HEK293 (cell line): ENCODE data around the gene SH2D2A.
"Not testable (repeated sequence)": the region's sequence is repeated elsewhere in the genome, so short reads cannot be mapped to it uniquely, and the experiment has no call there.

Source experiments
- CTCF ChIA-PET: fragments of 350-600 bp; formaldehyde crosslinking; extraction: SDS; loops from one replicate; lab custom pipeline; 2021; ENCODE audit warnings: antibody characterized with exemption; lab: Yijun Ruan, JAX
- POLR2A ChIA-PET: fragments of 300-600 bp; formaldehyde crosslinking; extraction: SDS; loops from one replicate; lab custom pipeline; 2020; ENCODE audit warnings: antibody characterized with exemption, inconsistent platforms; lab: Yijun Ruan, JAX
- H3K27ac ChIP-seq: fragments of 200-500 bp; sonication (Bioruptor generic); 2 replicates; pipeline ENCODE4 v1.5.1; 2014; ENCODE audit warnings: low read depth, low read length, control low read depth, inconsistent platforms; ENCODE audit errors: extremely low read depth
- H3K36me3 ChIP-seq, 2 experiments: fragments of 200-500 bp in 1 of 2; sonication (Bioruptor generic) in 1 of 2; 1 replicate in 1 of 2; 2 replicates in 1 of 2; pipeline ENCODE4 v1.5.1; 2014 to 2017; ENCODE audit warnings: inconsistent platforms in 2 of 2, low read length in 2 of 2; ENCODE audit not compliant: control insufficient read depth in 2 of 2, insufficient read depth in 1 of 2
- H3K4me1 ChIP-seq: fragments of 200-500 bp; sonication (Bioruptor generic); 2 replicates; pipeline ENCODE4 v1.5.1; 2014; ENCODE audit warnings: mild to moderate bottlenecking, low read length, inconsistent platforms; ENCODE audit not compliant: control insufficient read depth, insufficient read depth
- H3K4me3 ChIP-seq: 2 replicates; pipeline ENCODE4 v1.5.1; 2011; ENCODE audit warnings: low read depth, mild to moderate bottlenecking, control low read depth, low read length, moderate library complexity
- H3K9me3 ChIP-seq: fragments of 200-500 bp; sonication (Bioruptor generic); 2 replicates; pipeline ENCODE4 v1.5.1; 2014; ENCODE audit warnings: low read depth, low read length, inconsistent platforms; ENCODE audit not compliant: control insufficient read depth, insufficient read depth
- ZBTB21 ChIP-seq: fragments of 450-650 bp; formaldehyde crosslinking; IDR thresholded peaks from 2 replicates; pipeline ENCODE4 v1.5.1; 2017; ENCODE audit warnings: missing biosample characterization, missing genetic modification characterization
- ZBTB8A ChIP-seq: fragments of 450-650 bp; formaldehyde crosslinking; IDR thresholded peaks from 2 replicates; pipeline ENCODE4 v1.5.1; 2016; ENCODE audit warnings: missing biosample characterization, missing genetic modification characterization
- ZNF169 ChIP-seq: fragments of 450-650 bp; formaldehyde crosslinking; IDR thresholded peaks from 2 replicates; pipeline ENCODE4 v1.5.1; 2016; ENCODE audit warnings: missing biosample characterization, missing genetic modification characterization
- ZNF19 ChIP-seq: fragments of 450-650 bp; formaldehyde crosslinking; IDR thresholded peaks from 2 replicates; pipeline ENCODE4; 2016; ENCODE audit warnings: missing biosample characterization, missing genetic modification characterization, low read depth
- ZNF2 ChIP-seq: fragments of 450-650 bp; formaldehyde crosslinking; IDR thresholded peaks from 2 replicates; pipeline ENCODE4 v1.5.1; 2016; ENCODE audit warnings: missing biosample characterization, missing genetic modification characterization
- ZNF341 ChIP-seq: fragments of 450-650 bp; formaldehyde crosslinking; IDR thresholded peaks from 2 replicates; pipeline ENCODE4; 2016; ENCODE audit warnings: low read depth, missing biosample characterization, missing genetic modification characterization
- ZNF433 ChIP-seq: fragments of 450-650 bp; formaldehyde crosslinking; IDR thresholded peaks from 2 replicates; pipeline ENCODE4 v1.5.1; 2016; ENCODE audit warnings: missing biosample characterization, missing genetic modification characterization, low read depth
- ZNF501 ChIP-seq: fragments of 450-650 bp; formaldehyde crosslinking; IDR thresholded peaks from 2 replicates; pipeline ENCODE4 v1.5.1; 2016; ENCODE audit warnings: missing biosample characterization, missing genetic modification characterization
- ZNF610 ChIP-seq: fragments of 450-650 bp; formaldehyde crosslinking; IDR thresholded peaks from 2 replicates; pipeline ENCODE4 v1.5.1; 2016; ENCODE audit warnings: missing biosample characterization, missing genetic modification characterization, borderline replicate concordance
- ZSCAN23 ChIP-seq: fragments of 450-650 bp; formaldehyde crosslinking; IDR thresholded peaks from 2 replicates; pipeline ENCODE4 v1.5.1; 2016; ENCODE audit warnings: missing biosample characterization, missing genetic modification characterization
- TF ChIP-seq, protein P1 (sequence below): fragments of 450-650 bp; formaldehyde crosslinking; IDR thresholded peaks from 2 replicates; pipeline ENCODE4 v1.5.1; 2016; ENCODE audit warnings: missing biosample characterization, missing genetic modification characterization, borderline replicate concordance
- TF ChIP-seq, protein P2 (sequence below): fragments of 450-650 bp; formaldehyde crosslinking; IDR thresholded peaks from 2 replicates; pipeline ENCODE4 v1.5.1; 2016; ENCODE audit warnings: missing biosample characterization, missing genetic modification characterization
- TF ChIP-seq, protein P3 (sequence below): fragments of 450-650 bp; formaldehyde crosslinking; IDR thresholded peaks from 2 replicates; pipeline ENCODE4 v1.5.1; 2017; ENCODE audit warnings: missing biosample characterization, missing genetic modification characterization

Gene SH2D2A

DNA sequence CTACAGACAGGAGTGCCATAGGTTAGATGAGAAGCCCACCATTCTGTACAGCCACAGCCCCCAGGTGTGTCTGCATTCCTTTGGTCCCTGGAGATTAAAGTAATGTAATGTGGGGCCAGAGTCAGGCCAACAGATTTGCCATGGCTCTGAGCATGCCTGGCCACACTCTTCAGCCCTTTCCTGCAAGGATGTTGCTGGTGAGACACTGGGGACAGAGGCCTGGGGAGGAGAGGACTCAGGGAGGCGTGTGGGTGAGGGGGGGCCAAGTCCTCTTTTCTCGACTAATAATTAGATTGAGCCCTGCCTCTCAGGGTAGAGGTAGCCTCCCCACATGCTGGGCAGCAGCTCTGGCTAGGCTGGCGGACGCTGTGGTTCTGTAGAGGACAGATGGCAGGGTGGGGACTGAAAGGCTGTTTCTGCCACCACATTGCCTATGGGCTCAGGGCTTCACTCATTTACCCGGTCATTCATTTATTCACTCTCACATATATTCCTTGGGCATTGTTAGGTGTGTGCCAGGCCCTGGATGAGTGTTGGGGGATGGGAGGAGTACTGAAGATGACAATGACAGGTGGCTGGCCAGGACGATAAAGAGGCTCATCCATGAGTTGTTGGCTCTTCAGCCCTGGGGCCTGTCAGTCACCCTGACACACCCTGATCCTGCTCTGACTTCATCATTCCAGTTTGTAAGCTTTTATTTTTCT is 56.4 kb downstream of the SH2D2A start (continued):
- TF ChIP-seq, protein P1, sequence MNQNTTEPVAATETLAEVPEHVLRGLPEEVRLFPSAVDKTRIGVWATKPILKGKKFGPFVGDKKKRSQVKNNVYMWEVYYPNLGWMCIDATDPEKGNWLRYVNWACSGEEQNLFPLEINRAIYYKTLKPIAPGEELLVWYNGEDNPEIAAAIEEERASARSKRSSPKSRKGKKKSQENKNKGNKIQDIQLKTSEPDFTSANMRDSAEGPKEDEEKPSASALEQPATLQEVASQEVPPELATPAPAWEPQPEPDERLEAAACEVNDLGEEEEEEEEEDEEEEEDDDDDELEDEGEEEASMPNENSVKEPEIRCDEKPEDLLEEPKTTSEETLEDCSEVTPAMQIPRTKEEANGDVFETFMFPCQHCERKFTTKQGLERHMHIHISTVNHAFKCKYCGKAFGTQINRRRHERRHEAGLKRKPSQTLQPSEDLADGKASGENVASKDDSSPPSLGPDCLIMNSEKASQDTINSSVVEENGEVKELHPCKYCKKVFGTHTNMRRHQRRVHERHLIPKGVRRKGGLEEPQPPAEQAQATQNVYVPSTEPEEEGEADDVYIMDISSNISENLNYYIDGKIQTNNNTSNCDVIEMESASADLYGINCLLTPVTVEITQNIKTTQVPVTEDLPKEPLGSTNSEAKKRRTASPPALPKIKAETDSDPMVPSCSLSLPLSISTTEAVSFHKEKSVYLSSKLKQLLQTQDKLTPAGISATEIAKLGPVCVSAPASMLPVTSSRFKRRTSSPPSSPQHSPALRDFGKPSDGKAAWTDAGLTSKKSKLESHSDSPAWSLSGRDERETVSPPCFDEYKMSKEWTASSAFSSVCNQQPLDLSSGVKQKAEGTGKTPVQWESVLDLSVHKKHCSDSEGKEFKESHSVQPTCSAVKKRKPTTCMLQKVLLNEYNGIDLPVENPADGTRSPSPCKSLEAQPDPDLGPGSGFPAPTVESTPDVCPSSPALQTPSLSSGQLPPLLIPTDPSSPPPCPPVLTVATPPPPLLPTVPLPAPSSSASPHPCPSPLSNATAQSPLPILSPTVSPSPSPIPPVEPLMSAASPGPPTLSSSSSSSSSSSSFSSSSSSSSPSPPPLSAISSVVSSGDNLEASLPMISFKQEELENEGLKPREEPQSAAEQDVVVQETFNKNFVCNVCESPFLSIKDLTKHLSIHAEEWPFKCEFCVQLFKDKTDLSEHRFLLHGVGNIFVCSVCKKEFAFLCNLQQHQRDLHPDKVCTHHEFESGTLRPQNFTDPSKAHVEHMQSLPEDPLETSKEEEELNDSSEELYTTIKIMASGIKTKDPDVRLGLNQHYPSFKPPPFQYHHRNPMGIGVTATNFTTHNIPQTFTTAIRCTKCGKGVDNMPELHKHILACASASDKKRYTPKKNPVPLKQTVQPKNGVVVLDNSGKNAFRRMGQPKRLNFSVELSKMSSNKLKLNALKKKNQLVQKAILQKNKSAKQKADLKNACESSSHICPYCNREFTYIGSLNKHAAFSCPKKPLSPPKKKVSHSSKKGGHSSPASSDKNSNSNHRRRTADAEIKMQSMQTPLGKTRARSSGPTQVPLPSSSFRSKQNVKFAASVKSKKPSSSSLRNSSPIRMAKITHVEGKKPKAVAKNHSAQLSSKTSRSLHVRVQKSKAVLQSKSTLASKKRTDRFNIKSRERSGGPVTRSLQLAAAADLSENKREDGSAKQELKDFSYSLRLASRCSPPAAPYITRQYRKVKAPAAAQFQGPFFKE = no peak
- TF ChIP-seq ZBTB8A (tag by site-specific recombination) (no peak), ZNF610 (tag by site-specific recombination) (no peak), ZNF19 (no peak), ZBTB21 (tag by site-specific recombination) (no peak), ZNF169 (no peak), ZSCAN23 (tag by site-specific recombination) (no peak), ZNF341 (tag by site-specific recombination) (no peak), ZNF433 (tag by site-specific recombination) (no peak), ZNF2 (tag by site-specific recombination) (no peak), ZNF501 (no peak)
- TF ChIP-seq, protein P2, sequence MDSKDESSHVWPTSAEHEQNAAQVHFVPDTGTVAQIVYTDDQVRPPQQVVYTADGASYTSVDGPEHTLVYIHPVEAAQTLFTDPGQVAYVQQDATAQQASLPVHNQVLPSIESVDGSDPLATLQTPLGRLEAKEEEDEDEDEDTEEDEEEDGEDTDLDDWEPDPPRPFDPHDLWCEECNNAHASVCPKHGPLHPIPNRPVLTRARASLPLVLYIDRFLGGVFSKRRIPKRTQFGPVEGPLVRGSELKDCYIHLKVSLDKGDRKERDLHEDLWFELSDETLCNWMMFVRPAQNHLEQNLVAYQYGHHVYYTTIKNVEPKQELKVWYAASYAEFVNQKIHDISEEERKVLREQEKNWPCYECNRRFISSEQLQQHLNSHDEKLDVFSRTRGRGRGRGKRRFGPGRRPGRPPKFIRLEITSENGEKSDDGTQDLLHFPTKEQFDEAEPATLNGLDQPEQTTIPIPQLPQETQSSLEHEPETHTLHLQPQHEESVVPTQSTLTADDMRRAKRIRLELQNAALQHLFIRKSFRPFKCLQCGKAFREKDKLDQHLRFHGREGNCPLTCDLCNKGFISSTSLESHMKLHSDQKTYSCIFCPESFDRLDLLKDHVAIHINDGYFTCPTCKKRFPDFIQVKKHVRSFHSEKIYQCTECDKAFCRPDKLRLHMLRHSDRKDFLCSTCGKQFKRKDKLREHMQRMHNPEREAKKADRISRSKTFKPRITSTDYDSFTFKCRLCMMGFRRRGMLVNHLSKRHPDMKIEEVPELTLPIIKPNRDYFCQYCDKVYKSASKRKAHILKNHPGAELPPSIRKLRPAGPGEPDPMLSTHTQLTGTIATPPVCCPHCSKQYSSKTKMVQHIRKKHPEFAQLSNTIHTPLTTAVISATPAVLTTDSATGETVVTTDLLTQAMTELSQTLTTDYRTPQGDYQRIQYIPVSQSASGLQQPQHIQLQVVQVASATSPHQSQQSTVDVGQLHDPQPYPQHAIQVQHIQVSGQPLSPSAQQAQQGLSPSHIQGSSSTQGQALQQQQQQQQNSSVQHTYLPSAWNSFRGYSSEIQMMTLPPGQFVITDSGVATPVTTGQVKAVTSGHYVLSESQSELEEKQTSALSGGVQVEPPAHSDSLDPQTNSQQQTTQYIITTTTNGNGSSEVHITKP = no peak
- TF ChIP-seq, protein P3, sequence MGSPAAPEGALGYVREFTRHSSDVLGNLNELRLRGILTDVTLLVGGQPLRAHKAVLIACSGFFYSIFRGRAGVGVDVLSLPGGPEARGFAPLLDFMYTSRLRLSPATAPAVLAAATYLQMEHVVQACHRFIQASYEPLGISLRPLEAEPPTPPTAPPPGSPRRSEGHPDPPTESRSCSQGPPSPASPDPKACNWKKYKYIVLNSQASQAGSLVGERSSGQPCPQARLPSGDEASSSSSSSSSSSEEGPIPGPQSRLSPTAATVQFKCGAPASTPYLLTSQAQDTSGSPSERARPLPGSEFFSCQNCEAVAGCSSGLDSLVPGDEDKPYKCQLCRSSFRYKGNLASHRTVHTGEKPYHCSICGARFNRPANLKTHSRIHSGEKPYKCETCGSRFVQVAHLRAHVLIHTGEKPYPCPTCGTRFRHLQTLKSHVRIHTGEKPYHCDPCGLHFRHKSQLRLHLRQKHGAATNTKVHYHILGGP = no peak

DNA sequence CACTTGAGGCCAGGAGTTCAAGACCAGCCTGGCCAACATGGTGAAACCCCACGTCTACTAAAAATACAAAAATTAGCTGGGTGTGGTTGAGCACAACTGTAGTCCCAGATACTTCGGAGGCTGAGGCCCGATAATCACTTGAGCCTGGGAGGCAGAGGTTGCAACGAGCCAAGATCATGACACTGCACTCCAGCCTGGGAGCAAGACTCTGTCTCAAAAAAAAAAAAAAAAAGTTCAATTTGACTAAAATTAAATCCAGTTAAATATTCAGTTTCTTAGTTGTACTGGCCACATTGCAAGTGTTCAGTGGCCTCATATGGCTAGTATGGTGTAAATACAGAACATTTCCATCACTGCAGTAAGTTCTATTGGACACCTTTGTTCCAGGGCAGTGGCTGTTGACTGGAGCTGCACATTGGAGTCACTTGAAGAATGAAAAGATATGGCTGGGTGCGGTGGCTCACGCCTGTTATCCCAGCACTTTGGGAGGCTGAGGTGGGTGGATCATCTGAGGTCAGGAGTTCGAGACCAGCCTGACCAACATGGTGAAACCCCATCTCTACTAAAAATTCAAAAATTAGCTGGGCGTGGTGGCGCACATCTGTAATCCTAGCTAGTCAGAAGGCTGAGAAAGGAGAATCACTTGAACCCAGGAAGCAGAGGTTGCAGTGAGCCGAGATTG is 58.9 kb downstream of the SH2D2A start:
- not testable (repeated sequence) for H3K4me3 ChIP-seq, H3K4me1 ChIP-seq, H3K27ac ChIP-seq, H3K9me3 ChIP-seq, H3K36me3 ChIP-seq
- ChIA-PET CTCF (interaction anchor here (1.6 kb wide), 1 partner anchor 31 kb away, joined by 9 read pairs; no protein-coding TSS in a partner anchor), POLR2A (interaction anchor here (1.6 to 1.8 kb wide), 2 partner anchors 10 kb away, joined by 6 read pairs; partner anchors contain the start of gene PRCC)
